ENCODE results near the gene PRKCSH. TPM values are rescaled to one million over a fixed set of nuclear protein-coding genes. Genes with fewer than 3 reads are reported as not detected.
"Not testable (repeated sequence)": the region's sequence is repeated elsewhere in the genome, so short reads cannot be mapped to it uniquely, and the experiment has no call there.

The PRKCSH gene
- polyA plus RNA-seq, 10 donors, result 136 to 229 (median 180) TPM

DNA sequence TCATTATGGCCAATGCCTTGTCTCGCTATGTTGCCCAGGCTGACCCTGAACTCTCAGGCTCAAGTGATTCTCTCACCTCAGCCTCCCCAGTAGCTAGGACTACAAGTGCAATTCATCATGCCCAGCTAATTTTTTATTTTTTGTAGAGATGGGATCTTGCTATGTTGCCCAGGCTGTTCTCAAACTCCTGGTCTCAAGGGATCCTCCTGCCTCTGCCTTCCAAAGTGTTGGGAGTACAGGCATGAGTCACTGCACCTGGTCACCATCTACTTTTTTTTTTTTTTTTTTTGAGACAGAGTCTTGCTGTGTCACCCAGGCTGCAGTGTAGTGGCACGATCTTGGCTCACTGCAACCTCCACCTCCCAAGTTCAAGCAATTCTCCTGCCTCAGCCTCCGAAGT, 39.9 kb downstream of the PRKCSH start:
- DNase-seq, result not testable (repeated sequence)

- DNase-seq, result no peak
Measured at GRCh38 chr19:11475861-11476260, 40.4 kb downstream of the PRKCSH start.

DNA sequence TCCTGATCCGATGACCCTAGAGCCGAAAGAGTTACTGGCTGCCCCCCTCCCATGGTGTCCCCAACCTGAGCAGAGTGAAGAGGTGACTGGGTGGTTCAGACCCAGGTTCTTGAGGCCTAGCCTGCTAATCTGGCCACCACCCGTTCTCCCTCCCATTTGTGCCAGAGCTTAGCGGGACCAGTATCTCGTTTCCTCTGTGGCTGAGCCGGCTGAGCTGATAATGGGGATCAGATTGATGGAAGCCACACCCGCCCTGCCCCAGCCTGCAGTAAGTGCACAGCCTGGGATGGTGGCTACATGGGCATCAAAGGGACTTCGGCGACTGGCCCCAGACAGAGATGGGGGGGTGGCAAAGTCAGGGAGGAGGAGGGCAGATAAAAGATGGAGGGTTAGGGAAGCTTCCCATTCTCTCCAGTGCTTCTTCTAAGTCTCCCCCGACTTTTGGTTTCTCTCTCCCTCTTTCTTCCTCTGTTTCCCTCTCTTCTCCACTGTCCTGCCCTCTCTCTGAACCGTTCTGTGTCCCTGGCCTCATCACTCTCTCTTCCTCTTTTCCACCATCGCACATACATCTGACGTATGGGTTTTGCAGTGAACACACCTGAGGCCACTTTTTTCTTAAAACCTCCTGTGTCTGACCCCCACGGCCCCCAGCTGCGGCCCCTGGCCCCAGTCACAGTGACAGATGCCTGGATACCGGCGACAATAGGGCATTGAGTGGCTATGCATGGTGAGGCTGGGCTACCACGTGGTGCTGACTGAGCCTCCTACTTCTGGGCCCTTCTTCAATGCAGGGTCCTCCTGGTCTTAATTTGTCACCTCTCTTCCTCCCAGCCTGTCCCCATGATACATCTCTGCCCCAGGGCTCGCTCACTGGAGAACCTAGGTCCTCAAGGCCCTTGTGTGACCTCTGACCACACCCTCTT, 43.0 kb downstream of the PRKCSH start:
- no peak for DNase-seq

DNA sequence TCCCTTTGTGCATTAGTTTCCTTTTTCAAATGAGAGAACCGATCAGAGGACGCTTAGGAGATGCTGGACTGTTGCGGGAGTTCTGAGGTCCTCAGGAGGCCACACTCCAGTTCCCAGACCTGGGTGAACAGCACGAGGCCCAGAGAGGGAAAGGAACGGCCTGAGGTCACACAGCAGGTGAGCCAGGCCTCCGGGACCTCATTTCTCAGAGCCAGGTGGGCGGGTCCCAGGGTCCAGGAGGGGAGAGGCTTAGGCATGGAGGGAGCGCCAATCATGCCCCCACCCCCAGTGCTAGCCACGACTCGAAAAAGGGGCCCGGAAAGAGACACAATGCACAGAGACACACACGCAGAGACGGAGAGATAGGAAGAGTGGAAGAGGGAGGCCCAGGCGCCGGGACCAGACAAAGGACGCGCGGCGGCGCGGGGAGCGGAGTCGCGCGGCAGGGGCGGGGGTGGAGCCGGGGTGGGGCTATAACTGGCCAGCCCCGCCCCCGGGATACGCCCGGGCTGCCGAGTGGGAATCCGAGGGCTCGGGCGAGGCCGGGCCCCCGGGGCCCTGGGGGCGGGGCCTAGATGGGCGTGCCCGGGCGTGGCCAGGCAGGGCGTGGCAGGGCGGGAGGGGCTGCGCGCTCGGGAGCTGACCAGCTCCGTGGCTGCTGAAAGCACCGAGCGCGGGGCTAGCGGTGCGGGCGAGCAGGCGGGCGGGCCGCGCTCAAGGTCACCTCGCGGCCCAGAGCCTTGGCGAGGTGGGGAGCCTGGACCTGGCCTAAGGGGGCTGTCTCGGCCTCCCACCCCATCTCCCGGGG, 43.9 kb downstream of the PRKCSH start:
- peak in 1 of 3 donors; percentile 27 for DNase-seq

GRCh38 chr19:11479898-11480714, 44.7 kb downstream of the PRKCSH start:
- DNase-seq, result no peak

DNA sequence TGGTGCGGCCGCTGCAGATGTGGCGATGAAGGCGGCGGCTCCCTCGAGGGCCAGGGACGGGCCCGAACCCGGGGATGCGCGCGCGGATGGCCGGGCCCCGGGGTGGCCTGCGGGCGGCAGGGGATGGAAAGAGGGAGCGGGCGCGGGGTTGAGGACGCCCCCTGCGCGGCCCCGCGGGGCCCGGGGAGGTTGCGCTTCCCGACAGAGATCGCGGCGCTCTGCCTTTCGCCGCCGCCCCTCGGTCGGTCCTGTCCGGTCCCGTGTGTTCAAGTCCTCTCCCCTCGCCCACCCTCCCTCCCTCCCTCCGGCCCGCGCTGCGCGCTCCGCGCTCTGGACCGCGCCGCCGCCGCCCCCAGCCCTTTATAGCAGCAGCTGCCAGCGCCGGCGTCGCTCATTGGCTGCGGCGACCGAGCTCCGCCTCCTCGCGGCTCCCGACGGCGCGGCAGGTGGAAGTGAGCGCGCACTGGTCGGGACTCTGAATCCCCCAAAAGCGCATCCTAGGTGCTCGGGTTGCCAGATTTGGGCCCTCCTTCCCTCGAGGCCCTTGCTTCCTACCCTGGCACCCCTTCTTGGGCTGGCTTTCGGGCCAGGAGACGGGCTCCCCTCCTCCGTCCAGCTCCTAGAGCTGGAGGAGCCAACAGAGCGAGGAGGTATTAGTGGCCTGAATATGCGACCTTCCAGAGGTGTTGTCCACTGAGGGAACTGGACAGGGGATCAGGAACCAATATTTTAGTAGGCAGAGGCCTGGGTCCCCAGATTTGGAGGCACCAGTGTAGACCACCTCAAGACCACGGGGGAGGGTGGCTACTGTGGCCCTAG, 45.5 kb downstream of the PRKCSH start, which contains the start of gene ELAVL3:
ELAVL3 (minus strand) TSS at position 332 of the 819 bp plus-strand sequence. CDS start 438 bp downstream, outside the sequence.
- DNase-seq, result peak in 1 of 3 donors; percentile 32

- DNase-seq, result peak; percentile 44 to 80 (median 53)
Measured at GRCh38 chr19:11481534-11482383, 46.3 kb downstream of the PRKCSH start.

GRCh38 chr19:11482384-11483050, 47.1 kb downstream of the PRKCSH start:
- peak; percentile 57 to 88 (median 80) for DNase-seq

- no peak for DNase-seq
Measured at GRCh38 chr19:11483366-11484111, 48.1 kb downstream of the PRKCSH start.

- DNase-seq, result no peak
Measured at GRCh38 chr19:11485245-11485837, 49.9 kb downstream of the PRKCSH start.

- DNase-seq, result no peak
Measured at GRCh38 chr19:11486661-11487503, 51.4 kb downstream of the PRKCSH start.

DNA sequence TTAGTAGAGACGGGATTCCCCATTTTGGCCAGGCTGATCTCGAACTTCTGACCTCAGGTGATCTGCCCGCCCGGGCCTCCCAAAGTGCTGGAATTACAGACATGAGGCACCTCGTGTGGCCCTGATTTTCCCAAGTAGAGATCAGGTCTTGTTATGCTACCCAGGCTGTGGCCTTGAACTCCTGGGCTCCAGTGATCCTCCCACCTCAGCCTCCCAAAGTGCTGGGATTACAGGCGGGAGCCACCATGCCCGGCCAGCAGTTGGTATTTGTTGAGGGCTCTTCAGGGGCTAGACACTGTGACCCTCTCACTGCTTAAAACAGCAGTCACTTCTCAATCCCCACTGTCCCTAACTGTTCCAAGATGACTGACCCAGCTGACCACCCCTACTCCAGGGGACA, 53.9 kb downstream of the PRKCSH start:
- no peak for DNase-seq

DNA sequence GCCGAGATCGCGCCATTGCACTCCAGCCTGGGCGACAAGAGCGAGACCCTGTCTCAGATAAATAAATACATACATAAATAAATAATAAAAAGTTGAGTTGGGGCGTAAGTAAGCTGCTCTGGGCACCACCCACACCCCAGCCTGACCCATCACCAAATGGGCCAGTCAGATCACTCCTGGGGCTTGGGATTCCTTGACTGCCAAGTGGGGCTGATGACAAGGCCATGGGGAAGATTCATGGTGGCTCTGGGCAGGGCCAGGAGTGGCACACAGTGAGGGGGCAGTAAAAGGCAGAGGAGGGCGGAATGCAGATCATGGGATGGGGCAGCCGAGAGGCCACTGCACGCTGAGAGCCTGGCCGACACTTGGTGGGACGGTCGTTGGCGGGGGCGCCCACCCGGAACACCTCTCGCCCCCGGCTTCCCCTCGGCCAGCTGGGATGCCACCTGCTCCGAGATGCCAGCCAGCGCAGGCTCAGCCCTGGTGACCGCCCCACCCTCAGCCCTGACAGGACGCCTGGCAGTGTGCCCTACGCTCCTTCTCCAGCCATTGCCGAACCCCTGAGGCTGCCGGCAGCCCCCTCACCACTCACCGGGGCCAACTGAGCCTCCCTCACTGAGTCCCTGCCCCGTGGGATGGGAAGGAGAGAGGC, 59.3 kb downstream of the PRKCSH start:
- no peak for DNase-seq

DNA sequence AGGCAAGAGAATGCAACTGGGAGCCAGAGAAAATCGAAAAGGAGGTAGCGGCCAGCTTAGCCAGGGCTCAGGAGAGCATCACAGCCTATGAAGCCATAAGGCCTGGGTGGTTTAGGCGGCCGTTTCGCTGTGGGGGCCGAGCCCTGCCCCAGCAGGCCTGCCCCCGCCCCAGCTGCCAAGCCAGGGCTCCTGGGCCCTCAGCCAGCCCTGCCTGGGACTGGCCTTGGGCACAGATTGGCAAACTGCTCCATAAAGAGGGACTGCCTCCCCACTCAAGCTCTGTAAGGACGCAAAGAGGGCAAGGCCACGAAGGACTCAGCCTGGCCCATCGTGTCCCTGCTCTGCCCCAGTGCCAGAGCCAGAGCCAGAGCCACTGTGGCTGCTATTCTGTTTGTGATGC, 60.0 kb downstream of the PRKCSH start:
- DNase-seq, result no peak

DNA sequence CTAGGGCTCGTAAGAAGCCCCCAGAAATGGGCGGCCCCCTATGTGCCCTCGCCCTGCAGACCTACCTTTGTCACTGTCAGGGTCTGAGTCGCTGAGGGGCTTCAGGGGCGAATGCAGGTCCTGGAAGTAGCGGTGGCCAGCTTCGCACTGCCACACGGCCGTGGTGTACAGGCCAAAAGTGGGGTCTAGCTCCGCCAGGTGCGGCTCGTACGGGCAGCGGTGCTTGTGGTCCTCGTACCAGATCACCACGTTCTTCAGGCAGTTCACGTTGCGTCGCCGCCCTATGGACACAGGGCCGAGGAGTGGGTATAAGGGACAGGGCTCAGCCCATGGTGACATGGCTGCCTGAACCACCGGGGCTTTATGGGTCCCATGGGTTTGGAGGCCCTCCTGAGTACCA, 60.5 kb downstream of the PRKCSH start:
- DNase-seq, result no peak

- peak in 2 of 3 donors; percentile 46 to 59 for DNase-seq
Measured at GRCh38 chr19:11496391-11497163, 61.1 kb downstream of the PRKCSH start.

All from muscle of back (tissue), 11 donors.